Endometrium (tissue), 2 donors: ENCODE results near the gene ZNF675.
A peak's percentile ranks its signal among the peaks of the same experiment; 100 is the strongest.
"Not testable (repeated sequence)": the region's sequence is repeated elsewhere in the genome, so short reads cannot be mapped to it uniquely, and the experiment has no call there.

Source experiments
- FAIRE-seq: peaks from 2 replicates; lab custom pipeline; 2012; peaks lifted over from hg19 to GRCh38; lab: Jason Lieb, UNC
- donor health status: control.
- donor health status: control.

ZNF675 gene

DNA sequence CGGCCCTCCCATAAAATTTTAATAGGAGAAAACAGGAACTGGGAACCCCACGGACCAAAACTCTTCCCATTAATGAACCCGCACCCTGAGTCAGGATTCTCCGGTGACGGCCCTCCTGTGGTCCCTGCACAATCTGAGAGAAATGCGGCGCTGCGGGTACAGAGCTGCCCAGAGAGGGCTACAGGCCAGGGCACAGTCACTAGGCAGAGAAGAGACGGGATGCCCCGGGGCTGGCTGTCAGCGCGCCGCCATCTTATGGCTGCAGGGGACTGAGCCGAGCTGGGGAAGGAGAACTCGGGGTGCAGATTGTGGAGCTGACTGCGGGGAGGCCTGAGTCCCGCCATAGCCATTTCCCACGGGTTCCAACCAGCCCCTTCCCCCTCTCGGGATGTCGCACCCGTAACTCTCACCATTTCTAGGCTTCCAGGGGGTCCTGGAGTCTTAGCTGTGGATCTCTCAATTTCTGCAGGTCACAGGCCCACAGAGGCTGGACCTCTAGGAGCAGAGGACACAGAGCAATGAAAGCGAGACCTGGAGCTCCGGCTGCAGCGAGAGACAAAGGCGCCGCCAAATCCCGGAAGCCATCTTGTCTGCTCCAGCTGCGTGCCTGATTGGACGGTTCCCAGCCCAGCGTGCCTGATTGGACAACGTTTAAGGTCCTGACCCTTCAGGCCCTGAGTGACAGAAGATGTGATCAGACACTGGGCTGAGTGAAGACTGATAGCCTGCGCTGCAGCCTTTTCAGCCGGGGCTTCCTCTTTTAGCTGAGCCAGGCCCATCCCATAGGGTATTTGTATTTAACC, at the start of gene ZNF675:
Gene ZNF675 (minus strand): TSS at position 592 of the 803 bp plus-strand sequence. CDS start 179 bp downstream, at position 413.
- FAIRE-seq, result peak; percentile 92

DNA sequence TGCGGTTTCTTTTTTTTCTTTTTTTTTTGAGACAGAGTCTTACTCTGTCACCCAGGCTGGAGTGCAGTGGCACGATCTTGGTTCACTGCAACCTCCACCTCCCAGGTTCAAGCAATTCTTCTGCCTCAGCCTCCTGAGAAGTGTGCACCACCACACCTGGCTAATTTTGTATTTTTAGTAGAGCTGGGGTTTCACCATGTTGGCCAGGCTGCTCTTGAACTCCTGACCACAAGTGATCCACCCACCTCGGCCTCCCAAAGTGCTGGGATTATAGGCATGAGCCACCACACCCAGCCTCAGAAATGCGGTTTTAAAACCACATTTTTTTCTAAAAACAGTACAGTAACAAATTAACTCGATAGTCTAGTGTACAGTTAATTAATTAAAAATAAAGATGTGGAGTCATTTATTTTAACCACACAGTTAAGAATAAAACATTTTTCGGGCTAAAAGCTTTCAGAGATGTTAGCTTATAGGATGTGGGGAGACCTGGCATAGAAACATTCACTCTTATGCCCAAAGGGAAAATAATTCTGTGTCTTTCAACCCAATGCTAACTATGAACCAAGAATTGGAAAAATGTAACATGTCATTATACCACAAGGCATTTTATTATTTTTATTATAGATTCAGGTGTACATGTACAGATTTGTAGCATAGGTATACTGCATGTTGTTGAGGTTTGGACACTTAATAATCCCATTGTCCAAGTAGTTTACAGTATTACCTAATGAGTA, 43.9 kb upstream of the ZNF675 start:
- not testable (repeated sequence) for FAIRE-seq

- not testable (repeated sequence) for FAIRE-seq
Observed at GRCh38 chr19:23724161-23724560, 37.1 kb upstream of the ZNF675 start.

- no peak for FAIRE-seq
Observed at GRCh38 chr19:23718802-23719201, 31.8 kb upstream of the ZNF675 start.

DNA sequence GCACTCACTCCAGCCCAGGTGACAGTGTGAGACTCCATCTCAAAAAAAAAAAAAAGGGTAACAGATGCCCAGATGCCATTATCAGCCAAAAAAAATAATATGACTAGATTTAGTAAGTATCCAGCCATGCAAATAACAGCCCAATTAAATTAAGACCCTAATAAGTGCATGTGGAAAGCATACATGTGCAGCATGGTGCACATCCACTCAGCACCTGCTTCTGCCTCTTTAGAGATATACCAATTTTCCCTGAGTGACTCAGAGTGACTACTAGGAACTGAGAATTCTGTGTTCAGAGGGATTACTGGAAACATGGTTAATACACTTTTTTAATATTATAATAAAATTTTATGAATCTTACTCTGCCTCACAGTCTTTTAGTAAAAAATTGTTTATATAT, 29.8 kb upstream of the ZNF675 start:
- FAIRE-seq, result no peak

GRCh38 chr19:23709347-23709746, 22.3 kb upstream of the ZNF675 start:
- no peak for FAIRE-seq

- no peak for FAIRE-seq
Observed at GRCh38 chr19:23706657-23707056, 19.6 kb upstream of the ZNF675 start.

DNA sequence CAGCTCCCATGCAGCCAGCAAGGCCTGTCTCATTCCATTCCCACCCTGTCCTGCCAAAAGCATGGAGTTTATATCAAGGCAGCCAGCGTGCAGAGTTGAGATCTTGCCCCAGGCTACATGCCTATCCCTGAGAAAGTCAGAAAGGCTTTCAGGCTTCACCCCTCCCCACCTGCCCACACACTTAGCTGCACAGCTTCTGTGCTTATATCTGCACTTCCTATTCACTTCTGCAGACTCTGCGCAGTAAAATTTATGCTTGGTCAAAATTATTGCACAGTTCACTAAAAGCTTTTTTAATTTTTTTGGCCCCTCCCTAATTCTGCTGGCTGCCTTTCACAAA, 12.5 kb upstream of the ZNF675 start:
- no peak for FAIRE-seq

DNA sequence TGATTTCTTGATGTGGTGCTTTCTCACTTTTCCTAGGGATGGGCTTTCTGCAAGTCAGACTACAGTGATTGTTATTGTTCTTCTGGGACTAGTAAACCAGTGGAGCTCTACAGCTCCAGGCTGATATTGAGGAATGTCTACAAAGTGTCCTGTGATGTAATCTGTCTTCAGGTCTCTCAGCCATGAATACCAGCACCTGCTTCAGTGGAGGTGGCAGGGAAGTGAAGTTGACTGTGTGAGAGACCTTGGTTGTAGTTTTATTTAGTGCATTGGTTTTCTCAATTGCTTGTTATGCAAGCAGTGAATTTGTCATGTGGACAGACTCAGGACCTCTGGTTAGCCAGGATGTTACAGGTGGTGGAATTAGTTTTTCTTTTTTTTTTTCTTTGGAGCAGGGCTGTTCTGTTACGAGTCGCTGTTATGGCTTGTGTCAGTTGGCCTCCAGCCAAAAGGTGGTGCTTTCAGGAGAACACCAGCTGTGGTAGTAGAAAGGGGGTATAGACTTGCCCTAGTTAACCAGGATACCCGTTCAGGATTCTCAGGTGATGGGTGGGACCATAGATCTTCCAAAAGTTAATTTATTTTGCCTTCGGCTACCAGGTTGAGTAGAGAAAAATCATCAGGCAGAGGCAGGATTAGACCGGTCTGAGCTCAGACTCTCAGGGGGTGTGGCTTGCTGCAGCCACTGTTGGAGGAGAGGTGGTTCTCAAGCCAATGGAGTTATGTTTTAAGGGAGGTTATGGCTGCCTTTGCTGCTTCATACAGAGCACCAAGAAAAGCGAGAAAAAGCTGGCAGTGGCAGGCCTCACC, 11.9 kb upstream of the ZNF675 start:
- FAIRE-seq, result no peak

- FAIRE-seq, result not testable (repeated sequence)
Observed at GRCh38 chr19:23692937-23693336, 5.9 kb upstream of the ZNF675 start.

DNA sequence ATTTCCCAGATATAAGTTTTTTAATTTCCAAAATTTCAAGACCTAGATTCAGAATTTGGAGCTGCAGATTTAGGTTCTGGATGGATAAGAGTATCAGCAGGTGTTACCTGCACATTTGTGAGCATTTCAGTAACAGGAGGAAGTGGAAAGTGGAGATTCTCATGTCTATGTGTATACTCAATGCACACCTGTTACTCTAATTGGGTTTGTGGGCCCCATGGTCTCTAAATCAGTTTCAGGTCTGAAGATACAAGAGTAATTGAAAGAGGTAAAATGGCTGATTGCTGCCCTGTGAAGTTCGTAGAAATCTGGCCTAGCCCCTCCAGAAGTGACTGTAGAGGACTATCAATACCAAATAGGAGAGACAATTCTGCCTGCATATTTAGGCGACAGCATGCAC, 13.9 kb downstream of the ZNF675 start:
- FAIRE-seq, result no peak

GRCh38 chr19:23668606-23669005, 18.4 kb downstream of the ZNF675 start:
- not testable (repeated sequence) for FAIRE-seq

- no peak for FAIRE-seq
Observed at GRCh38 chr19:23665651-23666410, 21.2 kb downstream of the ZNF675 start.

DNA sequence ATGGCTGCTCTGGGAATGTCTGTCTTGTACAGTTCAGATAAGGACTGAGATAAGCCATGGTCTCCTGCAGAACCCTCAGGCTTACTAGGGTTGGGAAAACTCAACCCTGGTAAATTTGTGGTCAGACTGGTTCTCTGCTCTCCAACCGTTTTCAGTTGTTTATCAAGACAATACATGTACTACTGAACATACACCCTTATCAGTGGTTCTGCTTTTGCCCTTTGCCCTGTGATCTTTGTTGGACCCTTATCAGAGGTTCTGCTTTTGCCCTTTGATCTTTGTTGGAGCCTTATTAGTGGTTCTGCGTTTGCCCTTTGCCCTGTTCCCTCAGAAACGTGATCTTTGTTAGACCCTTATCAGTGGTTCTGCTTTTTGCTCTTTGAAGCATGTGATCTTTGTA, 37.2 kb downstream of the ZNF675 start:
- FAIRE-seq, result not testable (repeated sequence)
